ENCODE measurements around the gene SVIL.

- TF ChIP-seq, protein P1, sequence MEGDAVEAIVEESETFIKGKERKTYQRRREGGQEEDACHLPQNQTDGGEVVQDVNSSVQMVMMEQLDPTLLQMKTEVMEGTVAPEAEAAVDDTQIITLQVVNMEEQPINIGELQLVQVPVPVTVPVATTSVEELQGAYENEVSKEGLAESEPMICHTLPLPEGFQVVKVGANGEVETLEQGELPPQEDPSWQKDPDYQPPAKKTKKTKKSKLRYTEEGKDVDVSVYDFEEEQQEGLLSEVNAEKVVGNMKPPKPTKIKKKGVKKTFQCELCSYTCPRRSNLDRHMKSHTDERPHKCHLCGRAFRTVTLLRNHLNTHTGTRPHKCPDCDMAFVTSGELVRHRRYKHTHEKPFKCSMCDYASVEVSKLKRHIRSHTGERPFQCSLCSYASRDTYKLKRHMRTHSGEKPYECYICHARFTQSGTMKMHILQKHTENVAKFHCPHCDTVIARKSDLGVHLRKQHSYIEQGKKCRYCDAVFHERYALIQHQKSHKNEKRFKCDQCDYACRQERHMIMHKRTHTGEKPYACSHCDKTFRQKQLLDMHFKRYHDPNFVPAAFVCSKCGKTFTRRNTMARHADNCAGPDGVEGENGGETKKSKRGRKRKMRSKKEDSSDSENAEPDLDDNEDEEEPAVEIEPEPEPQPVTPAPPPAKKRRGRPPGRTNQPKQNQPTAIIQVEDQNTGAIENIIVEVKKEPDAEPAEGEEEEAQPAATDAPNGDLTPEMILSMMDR (IDR thresholded peaks at IDR 0.05 in 8 of 11, conservative IDR thresholded peaks at IDR 0.05 in 3 of 11) = no peak
- no peak for TF ChIP-seq POLR2A (IDR thresholded peaks at IDR 0.05)
These were observed 198.8 kb downstream of the SVIL start for GRCh38 chr10:29435809-29436501.

All from spleen (tissue), 7 donors.